ENCODE results near the gene RPS27L.

RPS27L gene

DNA sequence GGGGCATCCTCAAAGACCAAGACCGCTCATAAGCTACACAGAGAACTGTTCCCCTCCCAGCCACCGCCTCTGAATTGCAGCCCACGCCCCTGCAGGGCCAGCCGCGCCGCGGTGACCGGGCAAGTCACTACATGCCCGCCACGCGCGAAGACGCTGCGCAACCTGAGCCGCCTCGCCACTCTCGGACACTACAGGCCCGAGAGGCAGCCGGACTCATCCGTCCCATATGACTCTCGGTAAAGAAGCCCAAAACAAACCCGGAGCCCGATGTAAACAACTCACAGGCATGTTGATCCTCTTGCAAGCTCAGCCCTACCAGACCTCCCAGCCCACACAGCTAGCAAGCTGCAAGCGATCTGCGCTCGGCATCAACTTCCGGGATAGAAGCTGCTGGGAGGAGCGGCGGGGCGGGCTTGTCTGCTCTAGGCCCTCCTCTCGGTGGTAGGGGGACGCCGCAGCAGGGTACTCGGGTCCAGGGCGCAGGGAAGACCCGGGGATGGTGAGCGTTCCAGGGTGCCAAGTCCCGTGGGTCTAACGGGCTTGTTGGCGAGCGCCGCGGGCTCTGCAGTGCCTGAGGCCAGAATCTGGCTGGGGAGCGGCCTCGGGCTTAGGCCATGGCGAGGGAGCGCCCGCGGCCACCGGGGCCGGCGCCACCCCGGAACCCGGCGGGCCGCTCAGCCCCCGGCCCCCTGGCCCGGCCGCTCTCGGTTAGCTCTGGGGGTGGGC, at the start of gene RPS27L:
Gene RPS27L (minus strand): TSS at position 360 of the 726 bp plus-strand sequence. CDS start 72 bp downstream, at position 288.
- H3K4me3 Mint-ChIP-seq: peak within 1 kb of the TSS; percentile 99 to 100
- DNase-seq (peak; percentile 85), ATAC-seq (replicated peaks) (peak; percentile 96)
- H3K9me3 Mint-ChIP-seq: no peaks in the 10 kb centered on the region
- peaks cover 12 to 13% of the 10 kb centered on the region in 2 donors for H3K36me3 Mint-ChIP-seq
- peaks cover 4 to 5% of the 10 kb centered on the region in 2 donors for H3K4me1 Mint-ChIP-seq
- no peaks in the 10 kb centered on the region for H3K27me3 Mint-ChIP-seq
- H3K27ac Mint-ChIP-seq: peak within 1 kb of the TSS; percentile 98

DNA sequence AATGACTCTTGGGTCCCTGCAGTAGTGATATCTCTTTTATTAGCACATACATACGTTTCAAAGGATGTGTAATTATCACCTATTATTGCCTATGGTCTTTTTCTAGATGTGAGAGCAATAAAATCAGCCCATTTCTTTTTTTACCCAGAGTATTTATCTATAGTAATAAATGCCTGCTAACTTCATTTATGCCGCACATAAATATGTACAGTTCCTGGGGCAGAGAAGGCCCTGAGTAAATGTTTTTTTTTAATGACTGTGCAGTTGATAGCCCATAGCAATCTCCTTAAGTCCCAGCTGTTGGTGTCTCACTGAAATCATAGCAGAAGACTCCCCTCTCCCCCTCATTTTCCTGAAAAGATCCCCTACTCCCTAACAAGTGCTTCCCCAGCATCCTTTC, 48.8 kb upstream of the RPS27L start:
- no peak overlapping the region for H3K27ac Mint-ChIP-seq
- peaks cover 39 to 51% of the 10 kb centered on the region in 2 donors for H3K36me3 Mint-ChIP-seq
- DNase-seq: no peak
- ATAC-seq (replicated peaks): no peak
- H3K4me3 Mint-ChIP-seq: no peak overlapping the region
- no peaks in the 10 kb centered on the region for H3K27me3 Mint-ChIP-seq
- no peaks in the 10 kb centered on the region for H3K9me3 Mint-ChIP-seq
- peaks cover 53 to 92% of the 10 kb centered on the region in 2 donors for H3K4me1 Mint-ChIP-seq

- Mint-ChIP-seq H3K4me3 (peak overlapping the region; percentile 10 to 20), H3K27ac (peak overlapping the region; percentile 84), H3K36me3 (peaks cover 42 to 48% of the 10 kb centered on the region in 2 donors), H3K27me3 (no peaks in the 10 kb centered on the region), H3K4me1 (peaks cover 52 to 95% of the 10 kb centered on the region in 2 donors), H3K9me3 (no peaks in the 10 kb centered on the region)
- DNase-seq (peak; percentile 62), ATAC-seq (replicated peaks) (peak; percentile 100)
Measured at GRCh38 chr15:63203451-63204090, 46.3 kb upstream of the RPS27L start.

DNA sequence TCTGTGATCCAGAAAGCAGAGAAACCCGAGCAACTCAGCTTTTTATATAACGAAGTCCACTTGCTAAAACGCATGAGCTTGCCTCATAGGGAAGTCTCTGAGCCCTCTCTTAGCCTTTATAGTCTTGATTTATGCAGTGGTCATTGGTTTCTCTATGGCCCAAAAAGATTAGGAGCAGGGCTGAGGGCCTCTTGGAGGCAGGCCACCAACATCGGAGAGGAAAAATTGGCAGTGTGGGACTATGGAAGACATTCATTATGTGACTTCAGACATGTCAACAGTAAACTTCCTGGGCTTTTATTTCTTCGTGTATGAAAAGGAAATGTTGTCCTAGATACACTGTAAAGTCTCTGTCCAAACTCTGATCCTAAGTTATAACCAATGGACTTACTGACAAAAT, 45.6 kb upstream of the RPS27L start:
- Mint-ChIP-seq H3K27ac (peak overlapping the region; percentile 69), H3K9me3 (no peaks in the 10 kb centered on the region), H3K4me1 (peaks cover 47 to 94% of the 10 kb centered on the region in 2 donors), H3K4me3 (no peak overlapping the region), H3K27me3 (no peaks in the 10 kb centered on the region), H3K36me3 (peaks cover 42 to 46% of the 10 kb centered on the region in 2 donors)
- DNase-seq: no peak
- no peak for ATAC-seq (replicated peaks)

GRCh38 chr15:63200464-63201249, 43.4 kb upstream of the RPS27L start:
- peaks cover 30 to 35% of the 10 kb centered on the region in 2 donors for H3K36me3 Mint-ChIP-seq
- ATAC-seq (replicated peaks): no peak
- peak overlapping the region; percentile 73 for H3K27ac Mint-ChIP-seq
- no peaks in the 10 kb centered on the region for H3K9me3 Mint-ChIP-seq
- H3K27me3 Mint-ChIP-seq: no peaks in the 10 kb centered on the region
- peaks cover 42 to 90% of the 10 kb centered on the region in 2 donors for H3K4me1 Mint-ChIP-seq
- no peak overlapping the region for H3K4me3 Mint-ChIP-seq
- DNase-seq: no peak

- Mint-ChIP-seq H3K4me3 (no peak overlapping the region), H3K4me1 (peaks cover 49 to 88% of the 10 kb centered on the region in 2 donors), H3K27ac (peak overlapping the region; percentile 56), H3K9me3 (no peaks in the 10 kb centered on the region), H3K36me3 (peaks cover 35 to 45% of the 10 kb centered on the region in 2 donors), H3K27me3 (no peaks in the 10 kb centered on the region)
- DNase-seq (no peak), ATAC-seq (replicated peaks) (no peak)
Measured at GRCh38 chr15:63198371-63199250, 41.3 kb upstream of the RPS27L start.

DNA sequence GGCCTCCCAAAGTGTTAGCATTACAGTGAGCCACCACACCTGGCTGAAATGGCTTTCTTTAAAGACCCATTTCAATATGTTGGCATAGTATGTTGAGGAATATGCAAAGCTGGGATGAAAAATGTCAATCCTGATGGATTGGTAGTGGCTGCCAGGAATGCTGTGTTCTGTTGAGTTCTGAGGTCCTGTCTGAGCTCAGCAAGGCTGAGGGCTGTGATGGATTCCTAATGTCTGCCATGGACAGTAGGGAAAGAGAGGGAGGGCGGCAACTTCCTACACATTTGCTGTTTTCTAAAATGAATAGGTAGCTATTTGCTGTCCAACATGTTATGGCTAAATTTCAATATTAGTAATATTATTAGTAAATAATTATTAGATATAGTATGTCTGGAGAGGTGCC, 40.3 kb upstream of the RPS27L start:
- H3K36me3 Mint-ChIP-seq: peaks cover 34 to 43% of the 10 kb centered on the region in 2 donors
- no peak for ATAC-seq (replicated peaks)
- H3K27me3 Mint-ChIP-seq: no peaks in the 10 kb centered on the region
- H3K27ac Mint-ChIP-seq: no peak overlapping the region
- peaks cover 43 to 82% of the 10 kb centered on the region in 2 donors for H3K4me1 Mint-ChIP-seq
- no peaks in the 10 kb centered on the region for H3K9me3 Mint-ChIP-seq
- DNase-seq: no peak
- H3K4me3 Mint-ChIP-seq: no peak overlapping the region

DNA sequence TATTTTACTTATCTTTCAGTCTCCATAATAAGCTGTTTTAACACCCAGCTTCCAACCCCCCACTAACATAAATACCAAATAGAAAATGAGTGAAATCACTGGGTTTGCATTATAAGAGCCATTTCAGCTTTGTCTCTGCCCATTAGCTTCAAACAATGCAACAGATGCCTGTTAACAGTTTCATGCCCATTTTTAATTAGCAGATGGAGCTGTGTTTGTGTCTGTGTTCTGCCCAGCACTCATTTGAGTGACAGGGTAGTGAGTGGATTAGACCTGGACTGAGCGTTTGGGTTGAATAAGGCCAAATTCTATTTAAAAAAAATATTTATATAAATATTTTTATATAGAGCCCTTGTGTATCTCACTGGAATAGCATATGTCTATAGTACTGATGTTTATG, 39.6 kb upstream of the RPS27L start:
- no peak for ATAC-seq (replicated peaks)
- Mint-ChIP-seq H3K27ac (peak overlapping the region; percentile 47), H3K4me1 (peaks cover 44 to 83% of the 10 kb centered on the region in 2 donors), H3K9me3 (no peaks in the 10 kb centered on the region), H3K4me3 (no peak overlapping the region), H3K27me3 (no peaks in the 10 kb centered on the region), H3K36me3 (peaks cover 39 to 44% of the 10 kb centered on the region in 2 donors)
- DNase-seq: no peak

GRCh38 chr15:63195569-63196015, 38.3 kb upstream of the RPS27L start:
- Mint-ChIP-seq H3K9me3 (no peaks in the 10 kb centered on the region), H3K36me3 (peaks cover 36 to 42% of the 10 kb centered on the region in 2 donors)

DNA sequence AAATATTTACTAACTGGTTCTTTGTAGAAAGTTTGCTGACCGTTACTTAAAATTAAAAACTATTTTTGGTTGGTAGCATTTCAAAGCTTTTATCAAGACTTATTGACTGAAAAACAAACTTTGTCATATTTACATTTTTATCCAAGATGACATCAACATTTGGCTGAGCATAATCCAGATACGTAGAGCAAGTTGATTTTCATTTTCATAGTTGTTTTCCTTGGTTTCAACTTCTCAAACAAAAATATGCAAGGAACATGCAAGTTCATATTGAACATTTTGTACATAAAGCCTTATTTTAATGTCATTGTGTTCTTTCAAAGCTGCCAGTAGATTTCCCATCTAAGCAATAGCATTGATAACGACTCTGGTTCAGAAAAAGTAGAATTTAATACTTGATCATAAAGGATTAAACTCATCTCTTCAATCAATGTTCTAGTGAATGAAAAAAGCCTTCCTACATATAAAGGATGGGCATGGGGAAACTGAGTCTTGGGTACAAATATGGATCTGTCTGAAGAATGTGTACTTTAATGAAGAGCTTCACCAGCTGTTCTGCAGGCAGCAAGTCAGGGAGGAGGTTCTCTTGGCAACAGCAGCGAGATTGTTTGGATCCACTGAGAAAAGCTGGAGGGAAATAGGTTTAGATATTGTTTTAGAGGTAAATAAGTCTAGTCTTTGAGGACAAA, 37.7 kb upstream of the RPS27L start:
- Mint-ChIP-seq H3K27me3 (no peaks in the 10 kb centered on the region), H3K4me3 (peak overlapping the region; percentile 44 to 63), H3K36me3 (peaks cover 37 to 43% of the 10 kb centered on the region in 2 donors), H3K9me3 (no peaks in the 10 kb centered on the region), H3K4me1 (peaks cover 36 to 85% of the 10 kb centered on the region in 2 donors), H3K27ac (peak overlapping the region; percentile 80)
- DNase-seq: no peak
- ATAC-seq (replicated peaks): no peak

More at GRCh38 chr15:63195569-63196015, 38.3 kb upstream of the RPS27L start:
- ATAC-seq (replicated peaks) (peak in 1 of 2 donors; percentile 19), DNase-seq (no peak)
- H3K4me3 Mint-ChIP-seq: peak overlapping the region; percentile 44 to 63
- H3K27ac Mint-ChIP-seq: peak overlapping the region; percentile 80
- no peaks in the 10 kb centered on the region for H3K27me3 Mint-ChIP-seq
- peaks cover 39 to 85% of the 10 kb centered on the region in 2 donors for H3K4me1 Mint-ChIP-seq

DNA sequence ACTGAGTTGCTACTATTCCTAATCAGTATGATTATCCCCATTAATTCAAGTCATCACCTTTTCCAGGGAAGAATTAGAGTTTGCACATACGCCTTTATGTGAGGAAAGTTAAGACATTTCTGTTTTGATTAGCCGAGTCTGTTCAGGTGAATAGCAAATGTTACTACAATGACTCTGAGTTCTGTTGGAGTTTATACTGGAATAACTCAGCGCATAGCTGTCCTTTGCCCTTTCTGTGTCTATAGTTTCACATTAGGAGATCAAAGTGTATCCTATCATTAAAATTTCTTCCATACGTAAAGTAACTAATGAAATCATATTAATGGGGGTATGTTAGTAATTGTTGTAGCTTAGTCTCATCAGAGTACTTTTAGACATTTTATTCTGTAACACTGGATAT, 37.0 kb upstream of the RPS27L start:
- Mint-ChIP-seq H3K4me3 (peak overlapping the region; percentile 52 to 66), H3K9me3 (no peaks in the 10 kb centered on the region), H3K4me1 (peaks cover 36 to 79% of the 10 kb centered on the region in 2 donors), H3K27ac (peak overlapping the region; percentile 86), H3K36me3 (peaks cover 38 to 46% of the 10 kb centered on the region in 2 donors), H3K27me3 (no peaks in the 10 kb centered on the region)
- no peak for DNase-seq
- no peak for ATAC-seq (replicated peaks)

DNA sequence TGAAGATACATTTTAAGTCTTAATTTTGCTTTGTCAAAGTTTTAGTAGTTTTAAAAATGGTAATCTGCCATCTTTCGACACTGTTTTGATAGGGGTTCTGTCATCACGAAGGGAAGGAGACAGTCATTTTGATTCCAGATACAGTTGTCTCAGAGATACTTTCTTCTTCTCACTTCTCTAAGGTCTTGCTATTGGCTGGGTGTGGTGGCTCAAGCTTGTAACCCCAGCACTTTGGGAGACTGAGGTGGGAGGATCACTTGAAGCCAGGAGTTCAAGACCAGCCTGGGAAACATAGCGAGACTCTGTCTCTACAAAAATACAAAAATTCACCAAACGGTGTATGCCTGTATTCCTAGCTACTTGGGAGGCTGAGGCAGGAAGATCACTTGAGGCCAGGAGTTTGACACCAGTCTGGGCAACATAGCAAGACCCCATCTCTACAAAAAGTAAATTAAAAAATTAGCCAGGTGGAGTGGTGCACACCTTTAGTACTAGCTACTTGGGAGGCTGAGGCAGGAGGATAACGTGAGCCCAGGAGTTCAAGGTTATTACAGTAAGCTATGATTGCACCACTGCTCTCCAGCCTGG, 35.4 kb upstream of the RPS27L start:
- no peaks in the 10 kb centered on the region for H3K27me3 Mint-ChIP-seq
- DNase-seq (no peak), ATAC-seq (replicated peaks) (peak in 1 of 2 donors; percentile 18)
- H3K4me1 Mint-ChIP-seq: peaks cover 40 to 75% of the 10 kb centered on the region in 2 donors
- H3K27ac Mint-ChIP-seq: peak overlapping the region; percentile 98
- H3K9me3 Mint-ChIP-seq: no peaks in the 10 kb centered on the region
- H3K36me3 Mint-ChIP-seq: peaks cover 28 to 40% of the 10 kb centered on the region in 2 donors
- H3K4me3 Mint-ChIP-seq: peak overlapping the region; percentile 94 to 95
